H1 (cell line): ENCODE measurements around the gene ZFAND6. TPM values are rescaled to one million over a fixed set of nuclear protein-coding genes. Genes with fewer than 3 reads are reported as not detected.

Experiments
- CBX5 ChIP-seq: fragments of 300-800, 300-1000 bp; sonication (generic); IDR thresholded peaks from 2 replicates; pipeline ENCODE4 v1.7.1; 2016; ENCODE audit warnings: antibody characterized with exemption, low read length, low read depth
- MAFK ChIP-seq: IDR thresholded peaks from 2 replicates; pipeline ENCODE4 v1.6.1; 2012; ENCODE audit warnings: low read depth, mild to moderate bottlenecking, improper control_type of control experiment, low read length
- MAX ChIP-seq: IDR thresholded peaks from 2 replicates; pipeline ENCODE4 v1.6.1; 2012; ENCODE audit warnings: inconsistent platforms
- TAF7 ChIP-seq: optimal IDR thresholded peaks from 2 replicates; pipeline ENCODE3; 2011; ENCODE audit warnings: low read depth, mild to moderate bottlenecking, inconsistent platforms, low read length, moderate library complexity, borderline replicate concordance
- TBP ChIP-seq: IDR thresholded peaks from 2 replicates; pipeline ENCODE4 v1.6.1; 2011; ENCODE audit warnings: low read depth, low read length, improper control_type of control experiment
- YY1 ChIP-seq: IDR thresholded peaks from 2 replicates; pipeline ENCODE4 v1.6.1; 2011; ENCODE audit warnings: low read depth, mild to moderate bottlenecking, low read length
- polyA plus RNA-seq, 7 experiments: library from polyadenylated mRNA; depleted of rRNA in 3 of 7; stranded (reverse) in 5 of 7; unstranded in 2 of 7; fragments of >200 nt in 5 of 7; fragments of 200-250 nt in 2 of 7; gene quantifications; 1 replicate in 5 of 7; 2 replicates in 1 of 7; 4 replicates in 1 of 7; pipeline versions ENCODE4 v1.2.1 to v1.2.3, GENCODE V29; 2011 to 2013; ENCODE audit warnings: missing spikeins in 2 of 7, mixed read lengths in 2 of 7
- total RNA-seq: library from RNA; stranded (reverse); fragmentation: NEBNext Ultra II Directional; extraction: Animal tissue kit (Norgen Biotek cat#: 25700); gene quantifications from 2 replicates; pipeline ENCODE4 v1.2.1, GENCODE V29; 2021

ZFAND6 gene
- total and polyA plus RNA-seq, 2 of the 8 experiments (the other 6 are each of a cell fraction or from before 2014, with no cell fraction given) = 136 to 237 TPM

- TF ChIP-seq YY1 (no peak), TAF7 (no peak), CBX5 (no peak), TBP (no peak), MAFK (no peak), MAX (no peak)
Observed at GRCh38 chr15:80011596-80011995, 47.9 kb upstream of the ZFAND6 start (continued).
